NCI-H1436 (cell line): Measurements from ENCODE around the gene ABHD12.

ENCODE experiments used
- DNase-seq: peaks from one replicate; lab custom pipeline; 2025; lab: John Stamatoyannopoulos, UW

The ABHD12 gene

GRCh38 chr20:25380945-25381614, 9.6 kb downstream of the ABHD12 start:
- no peak for DNase-seq

GRCh38 chr20:25378884-25379733, 11.5 kb downstream of the ABHD12 start:
- DNase-seq: no peak

- DNase-seq: no peak
Measured at GRCh38 chr20:25378189-25378883, 12.3 kb downstream of the ABHD12 start.

GRCh38 chr20:25376886-25377285, 13.7 kb downstream of the ABHD12 start:
- DNase-seq: no peak

GRCh38 chr20:25376236-25376635, 14.4 kb downstream of the ABHD12 start:
- DNase-seq: no peak

- DNase-seq: no peak
Measured at GRCh38 chr20:25374842-25375241, 15.8 kb downstream of the ABHD12 start.

GRCh38 chr20:25372584-25373336, 17.9 kb downstream of the ABHD12 start:
- DNase-seq: no peak

- no peak for DNase-seq
Measured at GRCh38 chr20:25369971-25370370, 20.7 kb downstream of the ABHD12 start.

GRCh38 chr20:25369529-25369928, 21.1 kb downstream of the ABHD12 start:
- no peak for DNase-seq

GRCh38 chr20:25368976-25369375, 21.7 kb downstream of the ABHD12 start:
- no peak for DNase-seq

- no peak for DNase-seq
Measured at GRCh38 chr20:25368526-25368925, 22.1 kb downstream of the ABHD12 start.

- no peak for DNase-seq
Measured at GRCh38 chr20:25364879-25365699, 25.5 kb downstream of the ABHD12 start.

GRCh38 chr20:25364180-25364788, 26.4 kb downstream of the ABHD12 start:
- no peak for DNase-seq

GRCh38 chr20:25361287-25361683, 29.4 kb downstream of the ABHD12 start:
- no peak for DNase-seq

- no peak for DNase-seq
Measured at GRCh38 chr20:25360631-25361286, 29.9 kb downstream of the ABHD12 start.

- DNase-seq: no peak
Measured at GRCh38 chr20:25356271-25356933, 34.2 kb downstream of the ABHD12 start.

GRCh38 chr20:25355866-25356265, 34.8 kb downstream of the ABHD12 start:
- no peak for DNase-seq

- DNase-seq: no peak
Measured at GRCh38 chr20:25355011-25355595, 35.5 kb downstream of the ABHD12 start.
